Left ventricle myocardium inferior (tissue), 1 donor: ENCODE data around the gene BAHCC1. TPM values are rescaled to one million over a fixed set of nuclear protein-coding genes. Genes with fewer than 3 reads are reported as not detected.

Experiments used
- DNase-seq: peaks from one replicate; pipeline ENCODE4 v3.0.0-alpha.2; 2020
- H3K27ac ChIP-seq: fragments of 200-600 bp; replicated peaks from 2 replicates; pipeline ENCODE4 v1.8.0; 2021
- H3K27me3 ChIP-seq: fragments of 200-600 bp; 2 replicates; pipeline ENCODE4 v1.8.0; 2021; ENCODE audit warnings: low read depth
- H3K36me3 ChIP-seq: fragments of 200-600 bp; 2 replicates; pipeline ENCODE4 v1.8.0; 2021
- H3K4me1 ChIP-seq: fragments of 200-600 bp; 2 replicates; pipeline ENCODE4 v1.8.0; 2021
- H3K4me3 ChIP-seq: fragments of 200-600 bp; 2 replicates; pipeline ENCODE4 v1.8.0; 2021; ENCODE audit warnings: mild to moderate bottlenecking, moderate library complexity
- H3K9me3 ChIP-seq: fragments of 200-600 bp; replicated peaks from 2 replicates; pipeline ENCODE4 v1.8.0; 2021
- CTCF ChIP-seq: fragments of 200-600 bp; IDR thresholded peaks from 2 replicates; pipeline ENCODE4 v1.8.0; 2021; ENCODE audit warnings: antibody characterized with exemption, mild to moderate bottlenecking, borderline replicate concordance
- intact Hi-C: fragments of 100-400 bp; cut with micrococcal nuclease; formaldehyde crosslinking; loops from one replicate; pipeline ENCODE4 v1.11.0; 2022
- total RNA-seq: library from RNA; stranded (reverse); fragmentation: NEBNext Ultra II Directional; extraction: Animal tissue kit (Norgen Biotek cat#: 25700); gene quantifications from one replicate; pipeline ENCODE4 v1.2.1, GENCODE V29; 2021
- donor health status: DM: no; HTN: yes; CAD: no; lungs with severe emphysema.

The BAHCC1 gene
- total RNA-seq, 1 donor from 2014 or later: 7.3 TPM

GRCh38 chr17:81418710-81419318 is 23.6 kb downstream of the BAHCC1 start:
- Histone ChIP-seq H3K36me3 (no peaks in the 10 kb centered on the region), H3K4me1 (peaks cover 73% of the 10 kb centered on the region), H3K9me3 (no peaks in the 10 kb centered on the region), H3K27me3 (no peaks in the 10 kb centered on the region), H3K27ac (peak overlapping the region; percentile 92), H3K4me3 (peak overlapping the region; percentile 54)
- no peak for TF ChIP-seq CTCF
- intact Hi-C loops: no loop called here
- no peak for DNase-seq

- H3K4me3 ChIP-seq: peak overlapping the region; percentile 54
- H3K27me3 ChIP-seq: no peaks in the 10 kb centered on the region
- DNase-seq: peak; percentile 92
- peak overlapping the region; percentile 92 for H3K27ac ChIP-seq
- no peaks in the 10 kb centered on the region for H3K36me3 ChIP-seq
- TF ChIP-seq CTCF: no peak
- no peaks in the 10 kb centered on the region for H3K9me3 ChIP-seq
- intact Hi-C loops: no loop called here
- H3K4me1 ChIP-seq: peaks cover 79% of the 10 kb centered on the region
Measured at GRCh38 chr17:81419319-81419885, 24.1 kb downstream of the BAHCC1 start.

GRCh38 chr17:81419886-81420768 is 24.9 kb downstream of the BAHCC1 start:
- intact Hi-C loops: no loop called here
- DNase-seq: peak; percentile 46

GRCh38 chr17:81420769-81421462 is 25.7 kb downstream of the BAHCC1 start:
- peak overlapping the region; percentile 92 for H3K27ac ChIP-seq
- H3K36me3 ChIP-seq: no peaks in the 10 kb centered on the region
- TF ChIP-seq CTCF: no peak
- intact Hi-C loops: no loop called here
- no peaks in the 10 kb centered on the region for H3K27me3 ChIP-seq
- DNase-seq: peak; percentile 56
- H3K4me1 ChIP-seq: peaks cover 81% of the 10 kb centered on the region
- H3K9me3 ChIP-seq: no peaks in the 10 kb centered on the region
- H3K4me3 ChIP-seq: peak overlapping the region; percentile 54

More at GRCh38 chr17:81419886-81420768, 24.9 kb downstream of the BAHCC1 start:
- no peaks in the 10 kb centered on the region for H3K9me3 ChIP-seq
- H3K27ac ChIP-seq: peak overlapping the region; percentile 92
- H3K27me3 ChIP-seq: no peaks in the 10 kb centered on the region
- H3K4me3 ChIP-seq: peak overlapping the region; percentile 54
- TF ChIP-seq CTCF: no peak
- no peaks in the 10 kb centered on the region for H3K36me3 ChIP-seq
- peaks cover 81% of the 10 kb centered on the region for H3K4me1 ChIP-seq
